HG02642 (cell line): ENCODE results near the gene ZNF680.
"Not testable (repeated sequence)": the region's sequence is repeated elsewhere in the genome, so short reads cannot be mapped to it uniquely, and the experiment has no call there.

Experiments
- ATAC-seq: cut with Tn5 transposase; IDR thresholded peaks from one replicate; pipeline ENCODE4 v1.9.1; 2021; ENCODE audit warnings: mild to moderate bottlenecking; ENCODE audit not compliant: unreplicated experiment, poor library complexity

Gene ZNF680

DNA sequence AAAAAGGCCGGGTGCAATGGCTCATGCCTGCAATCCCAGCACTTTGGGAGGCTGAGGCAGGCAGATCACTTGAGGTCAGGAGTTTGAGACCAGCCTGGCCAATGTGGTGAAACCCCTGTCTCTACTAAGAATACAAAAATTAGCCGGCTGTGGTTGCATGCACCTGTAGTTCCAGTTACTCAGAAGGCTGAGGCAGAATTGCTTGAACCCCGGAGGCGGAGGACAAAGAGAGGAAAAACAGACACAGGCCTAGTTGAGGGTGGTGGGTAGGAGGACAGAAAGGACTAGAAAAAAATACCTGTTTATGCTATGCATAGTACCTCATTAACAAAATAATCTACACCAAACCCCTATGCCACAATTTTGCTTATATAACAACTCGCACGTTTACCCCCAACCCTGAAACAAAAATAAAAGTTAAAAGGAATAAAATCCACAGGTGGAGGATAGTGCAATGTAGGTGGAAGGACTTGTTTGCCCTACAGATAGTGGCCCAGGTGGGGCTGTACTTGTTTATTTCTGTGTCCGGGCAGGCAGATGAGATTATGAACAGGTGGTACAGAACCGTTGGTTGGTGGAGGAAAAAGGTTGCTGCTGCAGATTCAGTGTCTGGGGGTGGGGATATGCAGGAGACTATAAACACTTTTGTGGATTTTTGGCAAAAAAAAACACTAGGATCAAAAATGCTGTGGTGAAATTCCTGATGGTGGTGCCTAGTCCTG, 5.1 kb downstream of the ZNF680 start:
- ATAC-seq = no peak

DNA sequence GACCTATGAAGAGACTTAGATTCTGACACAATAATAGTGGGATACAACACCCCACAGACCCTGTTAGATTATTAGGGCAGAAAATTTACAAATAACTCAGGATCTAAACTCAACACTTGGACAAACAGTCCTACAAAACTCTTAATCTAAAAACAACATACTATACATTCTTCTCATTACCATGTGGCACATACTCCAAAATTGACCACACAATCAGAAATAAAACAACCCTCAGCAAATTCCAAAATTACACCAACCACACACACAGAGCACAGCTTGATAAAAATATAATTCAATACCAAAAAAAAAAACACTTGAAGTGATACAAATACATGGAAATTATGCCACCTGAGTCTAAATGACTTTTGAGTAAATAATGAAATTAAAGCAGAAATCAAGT, 7.8 kb downstream of the ZNF680 start:
- ATAC-seq = no peak

DNA sequence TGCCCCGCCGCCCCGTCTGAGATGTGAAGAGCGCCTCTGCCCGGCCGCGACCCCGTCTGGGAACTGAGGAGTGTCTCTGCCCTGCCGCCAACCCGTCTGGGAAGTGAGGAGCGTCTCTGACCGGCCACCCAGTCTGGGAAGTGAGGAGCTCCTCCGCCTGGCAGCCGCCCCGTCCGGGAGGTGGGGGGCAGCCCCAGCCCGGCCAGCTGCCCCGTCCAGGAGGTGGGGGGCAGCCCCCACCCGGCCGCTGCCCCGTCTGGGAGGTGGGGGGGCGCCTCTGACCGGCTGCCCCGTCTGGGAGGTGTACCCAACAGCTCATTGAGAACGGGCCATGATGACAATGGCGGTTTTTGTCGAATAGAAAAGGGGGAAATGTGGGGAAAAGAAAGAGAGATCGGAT, 8.7 kb downstream of the ZNF680 start:
- ATAC-seq = not testable (repeated sequence)

DNA sequence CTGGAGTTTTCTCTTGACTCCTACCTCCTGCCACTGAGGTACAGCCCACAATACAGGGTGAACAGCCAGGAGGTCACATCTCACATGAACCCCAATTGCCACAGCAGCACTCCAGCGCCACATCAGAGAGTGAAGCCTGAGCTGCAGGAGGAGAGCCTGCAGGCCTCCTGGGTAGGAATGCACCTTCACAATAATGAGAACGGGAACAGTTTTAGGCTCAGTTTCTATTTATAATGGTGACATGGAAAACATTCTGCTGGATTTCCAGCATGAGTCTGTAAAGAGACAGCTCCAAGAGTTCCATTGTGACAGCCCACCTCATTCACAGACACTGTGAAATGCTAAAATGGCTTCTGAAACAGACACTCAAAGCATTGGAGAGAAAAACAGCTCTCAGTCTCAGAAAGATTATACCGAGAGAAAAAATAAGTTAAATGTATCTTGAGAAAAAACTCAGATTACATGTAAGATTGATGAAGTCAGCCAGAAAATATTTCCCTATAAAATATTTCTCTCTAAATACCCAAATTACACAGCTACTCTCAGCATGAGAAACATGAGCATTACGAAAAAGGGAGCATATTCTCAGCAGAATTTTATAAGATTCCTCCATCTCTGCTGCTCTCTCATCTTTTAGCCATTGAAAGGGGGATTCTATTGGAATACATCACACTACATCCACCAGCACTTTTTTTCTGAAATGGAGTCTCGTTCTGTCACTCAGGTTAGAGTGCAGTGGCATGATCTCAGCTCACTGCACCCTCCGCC, 11.3 kb downstream of the ZNF680 start:
- ATAC-seq = no peak

DNA sequence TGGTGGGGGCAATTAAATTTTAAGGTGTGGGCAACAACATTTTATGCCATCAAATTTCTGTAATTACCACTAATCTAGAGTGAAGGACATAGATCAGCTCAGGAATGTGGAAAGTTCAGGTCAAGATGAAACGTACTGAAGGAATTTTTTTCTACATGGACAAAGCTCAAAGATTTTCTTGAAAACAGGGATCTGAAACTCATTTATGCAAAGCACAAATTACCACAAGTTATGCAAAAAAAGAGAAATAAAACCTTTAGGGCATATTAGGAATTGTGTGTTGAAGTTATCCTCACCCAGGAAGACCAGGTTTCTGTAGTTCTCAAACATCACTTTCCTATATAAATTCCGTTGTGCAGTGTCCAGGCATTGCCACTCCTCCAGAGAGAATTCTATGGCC, 18.9 kb downstream of the ZNF680 start:
- ATAC-seq = no peak

DNA sequence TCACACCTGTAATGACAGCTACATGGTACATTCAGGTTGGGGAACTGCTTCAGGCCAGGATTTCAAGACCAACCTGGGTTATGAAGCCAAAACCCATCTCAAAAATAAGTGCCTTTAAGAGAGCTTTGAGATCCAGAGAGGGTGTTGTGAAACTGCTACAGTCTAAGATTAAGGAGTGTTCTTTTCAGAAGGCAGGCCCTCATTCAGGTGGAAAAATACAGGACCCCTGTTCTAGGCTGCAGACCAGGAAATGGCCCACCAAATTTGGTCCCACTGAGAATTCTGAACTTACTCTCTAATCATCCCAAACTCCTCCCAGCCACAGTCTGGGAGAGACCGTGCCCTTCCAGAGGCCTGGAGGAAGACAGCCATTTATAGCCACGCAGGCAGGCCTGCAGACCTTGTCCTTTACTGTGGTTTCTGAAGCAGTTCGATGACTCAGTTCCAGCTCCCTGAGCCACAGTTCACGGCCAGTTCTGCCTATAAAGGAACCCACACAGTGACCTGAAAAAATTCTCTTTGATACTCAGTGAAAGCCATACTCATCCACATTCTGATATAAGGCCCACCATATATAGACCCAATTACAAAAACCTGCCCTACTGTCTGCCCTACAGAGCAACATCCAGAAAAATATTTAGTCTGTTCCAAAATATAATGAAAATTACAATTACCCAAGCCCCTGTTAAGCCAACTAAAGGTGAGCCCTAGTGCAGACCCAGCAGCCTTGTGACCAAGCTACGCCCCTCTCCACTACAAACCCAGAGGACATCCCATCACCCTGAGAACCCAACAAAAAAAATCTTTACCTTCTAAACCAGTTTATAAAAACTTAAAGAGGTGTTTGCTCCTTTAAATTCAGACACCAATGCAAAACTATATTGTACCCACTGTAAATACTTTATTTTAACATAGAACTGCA, 21.2 kb downstream of the ZNF680 start:
- ATAC-seq = no peak

DNA sequence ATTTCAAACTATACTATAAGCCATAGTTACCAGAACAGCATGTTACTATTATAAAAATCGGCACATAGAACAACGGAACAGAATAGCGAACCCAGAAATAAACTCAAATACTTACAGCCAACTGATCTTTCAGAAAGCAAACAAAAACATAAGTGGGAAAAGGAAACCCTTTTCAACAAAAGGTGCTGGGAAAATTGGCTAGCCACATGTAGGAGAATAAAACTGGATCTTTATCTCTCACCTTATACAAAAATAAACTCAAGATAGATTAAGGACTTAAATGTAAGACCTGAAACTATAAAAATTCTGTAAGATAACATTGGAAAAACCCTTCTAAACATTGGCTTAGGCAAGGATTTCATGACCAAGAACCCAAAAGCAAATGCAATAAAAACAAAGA, 29.1 kb downstream of the ZNF680 start:
- ATAC-seq = no peak

DNA sequence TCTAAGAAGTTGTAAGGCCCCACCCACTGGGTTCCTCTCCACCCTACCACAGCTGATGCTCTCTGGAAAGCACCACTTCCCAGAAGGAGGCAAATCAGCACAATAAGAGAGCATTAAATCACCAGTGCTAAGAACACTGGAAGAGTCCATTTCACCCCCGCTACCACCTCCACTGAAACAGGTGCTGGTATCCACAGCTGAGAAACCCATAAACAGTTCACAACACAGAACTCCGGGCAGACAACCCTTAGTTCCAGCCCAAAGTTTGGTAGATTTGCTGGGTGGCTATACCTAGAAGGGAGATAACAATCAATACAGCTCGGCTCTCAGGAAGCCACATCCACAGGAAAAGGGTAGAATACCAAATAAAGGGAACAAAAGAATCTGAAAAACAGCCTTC, 34.1 kb downstream of the ZNF680 start:
- ATAC-seq = no peak

DNA sequence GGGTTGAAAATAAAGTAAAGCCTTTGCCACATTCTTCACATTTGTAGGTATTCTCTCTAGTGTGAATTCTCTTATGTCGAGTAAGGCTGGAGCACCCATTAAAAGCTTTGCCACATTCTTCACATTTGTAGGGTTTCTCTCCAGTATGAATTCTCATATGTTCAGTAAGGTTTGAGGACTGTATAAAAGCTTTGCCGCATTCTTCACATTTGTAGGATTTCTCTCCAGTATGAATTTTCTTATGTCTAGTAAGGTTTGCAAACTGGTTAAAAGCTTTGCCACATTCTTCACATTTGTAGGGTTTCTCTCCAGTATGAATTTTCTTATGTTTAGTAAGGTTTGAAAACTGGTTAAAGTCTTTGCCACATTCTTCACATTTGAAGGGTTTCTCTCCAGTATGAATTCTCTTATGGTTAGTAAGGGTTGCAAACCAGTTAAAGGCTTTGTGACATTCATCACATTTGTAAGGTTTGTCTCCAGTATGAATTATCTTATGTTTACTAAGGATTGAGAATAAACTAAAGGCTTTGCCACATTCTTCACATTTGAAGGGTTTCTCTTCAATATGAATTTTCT, 41.4 kb downstream of the ZNF680 start:
- ATAC-seq = no peak

DNA sequence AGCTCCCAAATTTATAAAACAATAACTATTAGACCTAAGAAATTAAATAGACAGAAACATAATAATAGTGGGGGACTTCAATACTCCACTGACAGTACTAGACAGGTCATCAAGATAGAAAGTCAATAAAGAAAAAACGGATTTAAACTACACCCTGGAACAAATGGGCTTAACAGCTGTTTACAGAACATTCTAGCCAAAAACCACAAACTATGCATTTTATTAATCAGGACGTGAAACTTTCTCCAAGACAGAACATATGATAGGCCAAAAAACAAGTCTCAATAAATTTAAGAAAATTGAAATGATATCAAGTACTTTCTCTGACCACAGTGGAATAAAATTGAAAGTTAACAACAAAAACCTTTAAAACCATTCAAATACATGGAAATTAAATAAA, 46.4 kb downstream of the ZNF680 start:
- no peak for ATAC-seq

DNA sequence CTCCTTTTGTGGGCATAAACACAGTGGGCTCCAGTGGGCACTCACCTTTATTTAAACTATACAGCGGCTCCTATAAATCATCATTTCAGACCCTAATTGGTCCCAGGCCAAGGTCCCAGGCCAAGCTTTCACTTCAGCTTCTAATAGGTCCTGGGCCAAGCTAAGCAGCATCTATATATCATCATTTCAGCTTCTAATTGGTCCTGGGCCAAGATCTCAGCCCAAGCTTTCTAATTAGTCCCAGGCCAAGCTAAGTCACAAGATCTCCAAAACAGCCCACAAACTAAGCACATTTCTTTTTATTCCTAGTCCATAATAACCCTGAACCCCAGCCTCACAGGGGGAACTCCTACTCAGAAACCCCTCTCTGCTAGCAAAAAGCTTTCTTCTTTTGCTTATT, 47.1 kb downstream of the ZNF680 start:
- ATAC-seq = no peak

DNA sequence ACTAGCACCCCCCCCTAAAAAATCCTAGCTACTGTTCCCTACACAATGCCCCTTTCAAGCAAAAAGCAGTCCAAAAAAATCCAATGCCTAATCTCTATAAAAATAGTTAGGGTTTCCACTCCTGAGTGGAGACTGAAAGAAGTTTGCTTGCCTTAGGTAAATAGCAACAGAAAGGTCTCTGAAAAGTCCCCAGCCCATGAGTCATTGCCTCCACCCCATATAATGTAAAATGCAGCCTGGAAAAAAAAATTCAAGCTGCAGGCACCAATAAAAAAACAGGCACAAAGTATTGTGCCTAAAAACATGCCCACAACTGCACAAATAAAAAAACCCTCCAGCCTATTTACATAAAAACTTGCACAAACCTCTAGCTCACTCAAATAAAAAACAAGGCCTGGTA, 47.5 kb downstream of the ZNF680 start:
- no peak for ATAC-seq

DNA sequence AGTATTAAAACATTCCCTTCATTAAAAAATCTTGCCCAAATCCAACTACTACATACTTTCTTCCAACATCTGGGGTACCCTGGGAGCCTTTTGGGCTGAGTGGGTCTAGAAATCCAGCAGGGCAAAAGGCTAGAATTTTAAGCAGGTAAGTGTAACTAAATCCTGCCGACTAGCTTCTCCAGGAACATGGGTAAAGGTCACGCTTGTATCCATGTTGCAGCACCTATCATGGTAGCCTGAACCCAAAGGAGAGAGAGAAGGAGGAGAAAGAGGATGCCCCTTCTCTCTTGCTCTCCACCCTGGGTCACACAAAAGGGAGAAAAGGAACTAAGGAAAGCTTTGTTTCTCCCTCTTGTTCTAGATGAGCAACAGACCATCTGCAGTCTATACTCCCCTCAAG, 53.3 kb downstream of the ZNF680 start:
- ATAC-seq = no peak

DNA sequence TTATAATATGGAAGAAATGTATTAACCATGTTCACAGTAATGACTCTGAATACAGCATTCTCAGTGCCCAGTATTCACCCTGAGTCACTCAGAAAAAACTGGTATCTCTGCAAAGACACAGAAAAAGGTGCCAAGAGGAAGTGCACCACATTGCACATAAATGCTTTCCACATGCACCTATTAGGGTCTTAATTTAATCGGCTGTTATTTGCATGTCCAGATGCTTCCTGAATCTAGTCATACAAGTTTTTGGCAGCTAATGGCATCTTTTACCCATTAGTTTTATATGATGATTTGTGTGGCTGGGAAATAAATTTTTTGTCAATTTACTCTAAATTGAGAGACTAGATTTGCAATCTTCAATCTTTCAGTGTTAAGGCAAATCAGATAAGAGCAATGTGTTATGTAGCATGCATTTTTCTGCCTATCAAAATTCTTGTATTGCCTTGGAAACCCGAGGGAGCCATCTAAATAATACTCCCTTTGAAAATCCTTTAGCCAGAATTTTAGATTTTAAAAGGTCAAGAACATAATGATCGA, 58.2 kb downstream of the ZNF680 start:
- ATAC-seq = no peak

DNA sequence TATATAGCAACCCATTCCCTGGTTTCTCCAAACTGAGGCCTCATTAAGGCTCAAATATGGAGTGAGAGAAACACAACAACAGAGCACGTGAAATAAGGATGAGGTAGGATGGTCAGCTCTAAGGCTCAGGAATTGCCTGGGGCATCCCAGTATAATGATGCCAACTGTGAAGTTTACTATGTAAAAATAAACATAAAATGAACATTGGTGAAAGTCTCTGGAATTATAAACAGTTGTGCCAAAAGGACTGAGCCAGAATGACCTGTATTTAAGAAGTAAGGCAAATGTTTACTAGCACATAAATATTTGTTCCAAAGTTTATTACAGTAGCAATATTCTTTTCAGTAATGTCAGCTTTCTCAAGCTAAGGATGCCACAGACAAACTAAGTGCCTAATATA, 64.6 kb downstream of the ZNF680 start:
- no peak for ATAC-seq

DNA sequence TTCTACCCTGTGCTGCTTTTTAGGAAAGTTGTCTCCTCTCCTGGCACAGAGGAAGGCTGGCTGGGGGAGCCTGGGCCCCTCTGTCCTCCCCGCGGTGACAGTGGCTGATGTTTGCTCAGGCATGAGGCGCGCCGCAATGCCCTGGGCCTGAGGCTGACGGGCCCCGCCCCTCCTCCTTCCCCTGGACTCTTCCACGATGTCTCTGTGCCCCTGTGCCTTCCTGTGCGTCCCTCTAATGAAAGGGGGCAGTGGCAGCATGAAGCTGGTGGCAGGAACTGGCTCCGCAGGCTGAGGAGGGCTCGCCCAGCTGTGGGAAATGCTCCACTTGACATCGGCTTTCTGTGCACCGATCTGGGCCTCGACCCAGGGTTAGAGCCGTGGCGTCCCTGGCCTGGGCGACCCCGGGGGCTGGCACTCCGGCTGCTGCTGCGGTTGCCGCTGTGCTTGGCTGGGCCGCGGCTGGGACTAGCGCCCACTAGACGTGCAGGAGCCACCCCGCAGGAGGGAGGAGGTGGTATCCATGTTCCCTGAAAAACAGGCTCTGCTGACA, 67.9 kb downstream of the ZNF680 start:
- no peak for ATAC-seq

DNA sequence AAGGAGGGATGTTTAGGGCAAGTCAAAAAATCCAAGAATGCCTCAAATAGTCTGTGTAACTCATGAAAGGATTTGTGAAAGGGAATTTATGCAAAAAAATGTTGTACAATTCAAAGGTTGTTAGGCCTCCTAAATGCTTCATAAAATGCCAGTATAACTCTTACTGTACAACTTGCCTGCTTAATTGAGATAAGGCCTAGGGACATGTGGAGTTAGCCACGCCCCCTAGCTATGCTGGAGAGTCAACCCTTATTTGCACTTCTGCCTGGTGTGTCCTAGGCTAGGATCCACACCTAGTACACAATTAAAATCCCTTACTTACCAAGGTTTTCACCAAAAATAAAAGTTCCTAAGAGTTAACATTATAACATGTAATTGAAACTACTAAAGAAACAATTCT, 77.2 kb downstream of the ZNF680 start:
- ATAC-seq = no peak
